HG03039 (cell line): Measurements from ENCODE around the gene DESI2.
"Not testable (repeated sequence)": the region's sequence is repeated elsewhere in the genome, so short reads cannot be mapped to it uniquely, and the experiment has no call there.

ENCODE experiments used
- ATAC-seq: cut with Tn5 transposase; IDR thresholded peaks from one replicate; pipeline ENCODE4 v1.9.1; 2021; ENCODE audit warnings: mild to moderate bottlenecking, moderate library complexity; ENCODE audit not compliant: unreplicated experiment

The DESI2 gene

DNA sequence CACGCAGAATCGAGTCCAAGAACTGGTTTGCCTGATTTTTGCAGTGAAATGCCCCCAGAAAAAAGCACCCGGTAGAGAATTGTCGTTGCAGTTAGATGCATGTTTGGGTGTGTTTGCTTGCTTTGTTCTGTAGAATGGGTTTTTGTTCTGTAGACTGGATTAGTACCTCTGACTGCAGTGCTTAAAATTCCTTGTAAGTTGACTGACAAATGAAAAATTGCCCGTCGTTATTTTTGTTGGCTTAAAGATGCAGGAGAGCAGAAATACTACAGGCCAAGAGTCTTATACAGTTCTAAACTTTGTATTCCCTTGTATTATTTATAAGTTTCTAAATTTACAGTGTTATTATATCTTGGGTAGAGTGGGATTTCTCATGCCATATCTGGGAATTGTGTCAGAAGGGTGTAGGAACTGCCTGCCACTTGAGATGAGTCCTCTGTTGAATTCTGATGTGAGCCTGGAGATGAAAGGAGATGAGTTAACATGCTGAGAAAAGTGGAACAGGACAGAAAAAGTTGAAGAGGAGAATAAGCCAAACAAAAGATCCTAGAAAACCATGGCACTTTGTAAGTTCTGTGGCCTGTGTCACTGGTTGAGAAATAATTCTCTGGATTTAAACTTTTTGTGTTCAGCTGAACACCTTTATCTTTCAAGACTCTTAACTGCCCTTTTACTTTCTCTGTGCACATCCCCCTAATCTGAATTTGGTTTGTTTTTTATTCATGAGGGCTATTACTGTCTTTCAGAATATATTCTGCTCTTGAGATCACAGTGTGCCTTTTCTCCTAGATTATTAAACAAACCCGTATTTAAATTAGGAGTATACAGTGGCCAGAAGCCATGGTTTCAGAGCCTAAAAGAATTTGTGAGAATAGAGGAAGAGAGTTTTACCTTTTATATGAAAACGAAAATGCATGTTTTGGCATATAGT is 1.4 kb downstream of the DESI2 start:
- ATAC-seq: no peak

DNA sequence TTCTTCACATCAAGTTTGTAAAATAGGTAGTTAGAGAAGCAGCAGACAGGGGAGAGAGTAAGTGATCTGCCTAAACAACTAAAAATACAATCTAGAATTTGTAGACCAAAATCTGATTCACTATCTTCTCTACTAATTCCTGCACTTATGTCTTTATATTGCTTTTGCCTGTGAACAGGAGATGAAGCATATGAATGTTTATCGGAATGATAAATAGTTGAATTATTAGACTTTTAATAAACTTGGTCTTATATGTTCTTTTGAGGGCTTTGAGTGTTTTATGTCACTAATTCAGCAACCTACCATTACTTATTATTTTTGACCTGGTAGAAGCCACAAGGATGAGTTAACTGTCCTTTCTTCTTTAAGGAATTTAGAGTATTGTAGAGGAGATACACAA is 2.3 kb downstream of the DESI2 start:
- ATAC-seq: no peak

- no peak for ATAC-seq
Observed at GRCh38 chr1:244657421-244657820, 4.5 kb downstream of the DESI2 start.

DNA sequence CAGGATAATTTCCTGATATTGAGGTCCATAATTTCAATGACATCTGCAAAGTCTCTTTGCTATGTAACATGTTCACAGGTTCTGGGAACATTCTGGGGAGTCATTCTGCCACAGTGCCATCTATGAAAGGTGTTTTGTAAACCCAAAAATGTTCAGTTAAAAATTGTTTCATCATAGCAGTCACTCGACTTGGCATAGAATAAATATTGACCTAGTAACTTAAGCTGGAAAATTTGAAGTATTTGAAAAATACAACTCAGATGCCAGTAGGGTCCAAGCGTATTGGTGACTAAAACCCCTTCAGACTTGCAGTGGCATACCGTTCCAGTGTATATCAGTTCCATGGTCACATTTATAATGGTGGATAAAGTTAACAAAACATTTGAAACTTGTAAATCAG is 6.8 kb downstream of the DESI2 start:
- no peak for ATAC-seq

DNA sequence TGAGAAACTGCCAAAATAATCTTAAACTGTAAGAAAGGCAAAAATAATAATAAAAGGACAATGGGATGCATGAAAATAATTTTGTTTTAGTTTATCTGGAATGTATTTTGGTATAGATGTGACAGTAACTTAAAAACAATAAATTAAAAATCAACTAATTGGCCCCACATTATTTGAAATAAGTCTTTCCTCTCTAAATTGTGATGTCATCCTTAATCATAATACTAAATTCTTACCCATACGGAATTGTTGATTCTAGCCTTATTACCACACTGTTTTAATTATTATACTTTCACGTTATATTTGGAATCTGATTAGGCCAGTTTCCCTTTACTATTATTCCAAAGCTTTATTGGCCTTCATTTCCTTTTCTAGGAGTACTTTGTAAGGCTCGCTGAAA is 7.7 kb downstream of the DESI2 start:
- ATAC-seq: no peak

DNA sequence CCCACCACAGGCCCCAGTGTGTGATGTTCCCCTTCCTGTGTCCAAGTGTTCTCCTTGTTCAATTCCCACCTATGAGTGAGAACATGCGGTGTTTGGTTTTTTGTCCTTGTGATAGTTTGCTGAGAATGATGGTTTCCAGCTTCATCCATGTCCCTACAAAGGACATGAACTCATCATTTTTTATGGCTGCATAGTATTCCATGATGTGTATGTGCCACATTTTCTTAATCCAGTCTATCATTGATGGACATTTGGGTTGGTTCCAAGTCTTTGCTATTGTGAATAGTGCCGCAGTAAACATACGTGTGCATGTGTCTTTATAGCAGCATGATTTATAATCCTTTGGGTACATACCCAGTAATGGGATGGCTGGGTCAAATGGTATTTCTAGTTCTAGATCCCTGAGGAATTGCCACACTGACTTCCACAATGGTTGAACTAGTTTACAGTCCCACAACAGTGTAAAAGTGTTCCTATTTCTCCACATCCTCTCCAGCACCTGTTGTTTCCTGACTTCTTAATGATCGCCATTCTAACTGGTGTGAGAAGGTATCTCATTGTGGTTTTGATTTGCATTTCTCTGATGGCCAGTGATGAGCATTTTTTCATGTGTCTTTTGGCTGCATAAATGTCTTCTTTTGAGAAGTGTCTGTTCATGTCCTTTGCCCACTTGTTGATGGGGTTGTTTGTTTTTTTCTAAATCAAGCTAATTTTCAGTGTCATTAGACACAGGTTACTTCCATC is 8.8 kb downstream of the DESI2 start:
- ATAC-seq: not testable (repeated sequence)

DNA sequence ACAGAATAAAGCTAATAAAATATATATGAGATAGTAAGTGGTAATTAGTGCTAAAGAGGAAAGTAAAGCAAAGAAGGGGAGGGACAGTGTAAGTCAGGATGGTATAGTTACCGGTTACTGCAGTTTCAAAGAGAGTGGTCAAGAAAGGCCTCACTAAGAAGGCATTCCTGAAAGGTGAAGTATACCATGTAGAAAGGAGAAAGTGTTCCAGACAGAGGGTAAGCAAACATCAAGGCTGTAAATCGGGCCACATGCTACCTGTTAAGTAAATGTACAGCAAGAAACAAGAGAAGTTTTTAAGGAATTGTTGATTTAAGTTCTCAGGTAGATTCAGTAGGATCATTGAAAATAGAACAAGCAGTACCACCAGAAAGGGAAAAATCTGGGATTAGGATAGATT is 9.7 kb downstream of the DESI2 start:
- ATAC-seq: no peak

GRCh38 chr1:244664353-244664752 is 11.4 kb downstream of the DESI2 start:
- ATAC-seq: no peak

GRCh38 chr1:244665771-244666217 is 12.9 kb downstream of the DESI2 start:
- ATAC-seq: peak; percentile 61

GRCh38 chr1:244666672-244667418 is 13.9 kb downstream of the DESI2 start:
- ATAC-seq: not testable (repeated sequence)

DNA sequence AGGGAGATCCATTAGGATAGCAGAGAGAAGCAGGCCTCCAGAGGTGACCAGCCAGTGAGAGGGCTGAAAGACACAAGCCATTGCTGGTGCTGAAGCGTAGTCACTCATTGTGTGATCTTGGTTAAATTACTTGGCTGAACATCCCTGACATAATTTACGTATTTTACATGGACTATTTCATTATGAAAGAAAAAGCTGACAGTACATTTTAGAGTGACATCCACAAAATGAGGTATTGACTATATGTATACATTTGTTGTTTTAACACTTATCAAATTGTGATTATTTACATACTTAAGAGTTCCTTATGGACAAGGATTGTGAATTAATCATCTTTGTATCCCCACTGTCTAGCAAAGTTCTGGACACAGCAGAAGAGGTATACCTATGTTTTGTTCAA is 14.9 kb downstream of the DESI2 start:
- no peak for ATAC-seq

GRCh38 chr1:244672946-244673682 is 20.2 kb downstream of the DESI2 start:
- ATAC-seq: no peak

DNA sequence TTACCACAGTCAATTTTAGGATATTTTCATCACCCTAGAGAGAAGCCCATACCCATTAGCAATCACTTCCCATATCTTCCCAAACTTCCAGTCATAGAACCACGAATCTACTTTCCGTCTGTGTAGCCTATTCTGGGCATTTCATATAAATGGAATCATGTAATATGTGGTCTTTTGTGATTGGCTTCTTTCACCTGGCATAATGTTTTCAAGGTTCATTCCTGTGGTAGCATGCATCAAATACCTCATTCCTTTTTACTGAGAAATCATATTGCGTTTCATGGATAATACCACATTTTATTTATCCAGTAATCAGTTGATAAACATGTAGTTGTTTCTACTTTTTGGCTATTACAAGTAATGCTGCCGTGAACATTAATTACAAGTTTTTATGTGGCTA is 21.5 kb downstream of the DESI2 start:
- no peak for ATAC-seq

DNA sequence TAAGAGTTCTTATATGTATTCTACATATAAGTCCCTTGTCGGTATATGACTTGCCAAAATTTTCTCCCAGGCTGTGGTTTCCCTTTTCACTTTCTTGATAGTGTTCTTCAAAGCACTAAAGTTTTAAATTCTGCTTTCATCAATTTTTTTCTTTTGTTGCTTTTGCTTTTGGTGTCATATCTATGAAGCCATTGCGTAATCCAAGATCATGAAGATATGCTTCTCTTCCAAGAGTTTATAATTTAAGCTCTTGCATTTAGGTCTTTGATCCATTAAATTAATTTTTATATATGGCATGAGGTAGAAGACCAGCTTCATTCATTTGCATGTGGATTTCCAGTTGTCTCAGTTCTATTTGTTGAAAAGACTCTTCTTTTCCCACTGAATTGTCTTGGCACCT is 22.2 kb downstream of the DESI2 start:
- ATAC-seq: no peak

DNA sequence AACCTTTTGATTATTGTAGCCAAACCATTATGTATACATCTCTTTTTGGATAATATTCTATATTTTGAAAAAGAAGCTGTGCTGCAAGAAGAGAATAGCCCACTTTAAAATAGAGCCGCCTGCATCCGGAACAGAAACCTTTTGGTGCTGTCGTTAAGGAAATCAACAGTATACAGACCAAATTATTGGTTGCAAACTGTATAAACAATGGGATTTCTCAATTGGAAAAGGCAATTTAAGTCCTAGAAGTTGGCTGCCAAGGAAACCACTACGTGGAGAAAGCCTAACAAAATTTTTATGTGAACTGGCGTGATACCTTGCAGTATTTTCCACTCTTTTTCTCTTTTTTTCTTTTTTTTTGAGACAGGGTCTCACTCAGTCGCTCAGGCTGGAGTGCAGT is 25.8 kb downstream of the DESI2 start:
- no peak for ATAC-seq

GRCh38 chr1:244680667-244681066 is 27.7 kb downstream of the DESI2 start:
- ATAC-seq: no peak

DNA sequence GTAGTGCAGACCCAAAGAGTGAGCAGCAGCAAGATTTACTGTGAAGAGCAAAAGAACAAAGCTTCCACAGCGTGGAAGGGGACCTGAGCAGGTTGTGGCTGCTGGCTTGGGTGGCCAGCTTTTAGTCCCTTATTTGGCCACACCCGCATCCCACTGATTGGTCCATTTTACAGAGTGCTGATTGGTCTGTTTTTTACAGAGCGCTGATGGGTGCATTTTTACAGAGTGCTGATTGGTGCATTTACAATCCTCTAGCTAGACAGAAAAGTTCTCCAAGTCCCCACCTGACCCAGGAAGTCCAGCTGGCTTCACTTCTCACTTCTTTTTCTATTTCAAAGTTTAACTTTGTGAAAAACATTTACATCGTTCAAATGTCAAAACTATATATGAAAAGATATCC is 29.2 kb downstream of the DESI2 start:
- ATAC-seq: not testable (repeated sequence)

- ATAC-seq: no peak
Observed at GRCh38 chr1:244695937-244696336, 43.0 kb downstream of the DESI2 start.

DNA sequence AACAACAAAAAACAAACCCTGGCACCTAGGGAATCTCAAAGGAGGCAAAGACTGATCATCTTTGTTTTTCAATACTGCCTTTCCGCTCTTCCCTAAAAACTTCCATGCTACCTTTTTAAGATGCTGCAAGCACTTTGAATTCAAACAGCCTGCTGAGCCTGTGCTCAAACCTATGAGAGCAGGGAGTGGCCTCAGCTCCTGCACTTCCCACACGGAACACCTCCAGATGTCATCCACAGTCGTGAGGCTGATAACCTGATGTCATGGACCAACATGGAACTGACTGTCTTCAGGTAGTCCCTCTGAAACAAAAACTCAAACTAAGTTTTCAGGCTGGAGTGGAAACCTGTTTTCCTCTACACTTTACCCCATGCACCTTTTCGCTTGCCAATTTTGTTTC is 46.8 kb downstream of the DESI2 start:
- no peak for ATAC-seq

DNA sequence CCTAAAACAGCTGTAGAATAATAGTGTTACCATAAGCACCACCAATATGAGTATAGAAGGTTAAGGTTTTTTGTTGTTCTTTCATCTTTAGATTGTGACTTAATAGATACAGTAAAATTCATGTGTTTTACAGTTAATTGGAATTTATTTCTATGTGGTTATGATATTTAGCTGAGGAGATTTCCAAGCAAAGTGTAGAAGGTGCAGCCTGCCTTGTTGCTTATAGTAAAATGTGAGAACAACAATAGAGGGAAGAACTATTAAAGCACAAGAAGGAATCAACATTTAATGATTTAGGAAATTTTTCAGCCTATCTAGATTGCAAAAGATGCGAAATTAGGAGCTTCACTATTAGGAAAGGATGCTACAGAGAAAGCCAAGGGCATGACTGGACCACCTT is 47.9 kb downstream of the DESI2 start:
- no peak for ATAC-seq

GRCh38 chr1:244702620-244703019 is 49.7 kb downstream of the DESI2 start:
- ATAC-seq: no peak
